K562 (cell line): ENCODE measurements around the gene JUNB. TPM values are rescaled to one million over a fixed set of nuclear protein-coding genes. Genes with fewer than 3 reads are reported as not detected.

Experiments
- BCOR ChIP-seq: fragments of 450-650 bp; IDR thresholded peaks from 2 replicates; pipeline ENCODE4 v1.6.1; 2016
- CBFA2T3 ChIP-seq: fragments of 450-650 bp; IDR thresholded peaks from 2 replicates; pipeline ENCODE4 v1.6.1; 2017
- E2F3 ChIP-seq: fragments of 250-450 bp; sonication (Bioruptor Pico); IDR thresholded peaks from 2 replicates; pipeline ENCODE4 v1.4.0; 2020; ENCODE audit warnings: mild to moderate bottlenecking
- EGR1 ChIP-seq: fragments of 450-650 bp; conservative IDR thresholded peaks from 2 replicates; pipeline ENCODE4 v1.6.1; 2017; ENCODE audit warnings: mild to moderate bottlenecking
- HDAC6 ChIP-seq: IDR thresholded peaks from 2 replicates; pipeline ENCODE4 v1.6.1; 2012; ENCODE audit warnings: low read depth, mild to moderate bottlenecking, control low read depth, inconsistent platforms, low read length, moderate library complexity
- HDGF ChIP-seq: fragments of 450-650 bp; IDR thresholded peaks from 2 replicates; pipeline ENCODE4 v1.6.1; 2016
- HMG20B ChIP-seq: fragments of 250-450 bp; sonication (Bioruptor Pico); IDR thresholded peaks from 2 replicates; pipeline ENCODE4 v1.5.0; 2021; ENCODE audit warnings: mild to moderate bottlenecking
- HMGXB4 ChIP-seq: sonication (generic); formaldehyde crosslinking; IDR thresholded peaks from 2 replicates; pipeline ENCODE4 v1.8.1; 2023; ENCODE audit warnings: mild to moderate bottlenecking, missing genetic modification reagents
- KDM5B ChIP-seq: fragments of 200-600 bp; sonication (generic); IDR thresholded peaks from 2 replicates; pipeline ENCODE4 v1.6.1; 2012; ENCODE audit warnings: low read depth, mild to moderate bottlenecking, moderate library complexity, low read length, control low read depth, inconsistent platforms; ENCODE audit not compliant: insufficient replicate concordance
- NFATC3 ChIP-seq: fragments of 450-650 bp; IDR thresholded peaks from 2 replicates; pipeline ENCODE4 v1.6.1; 2017; ENCODE audit warnings: mild to moderate bottlenecking
- NFE2L1 ChIP-seq: fragments of 450-650 bp; IDR thresholded peaks from 2 replicates; pipeline ENCODE4 v1.6.1; 2016; ENCODE audit warnings: missing genetic modification characterization, low read depth, mild to moderate bottlenecking, missing compliant biosample characterization, moderate library complexity, borderline replicate concordance
- NR2C2 ChIP-seq, 2 experiments: fragments of 200-800 bp in 1 of 2; sonication (Bioruptor generic) in 1 of 2; sonication (generic) in 1 of 2; formaldehyde crosslinking in 1 of 2; IDR thresholded peaks; 2 replicates each; pipeline versions ENCODE4 v1.6.1 to v1.8.0; 2016 to 2022; ENCODE audit warnings: mild to moderate bottlenecking in 1 of 2, missing compliant biosample characterization in 1 of 2, missing genetic modification characterization in 1 of 2, missing genetic modification reagents in 1 of 2
- POLR2B ChIP-seq: fragments of 450-650 bp; IDR thresholded peaks from 2 replicates; pipeline ENCODE4 v1.6.1; 2018; ENCODE audit warnings: low read depth; ENCODE audit not compliant: partially characterized antibody
- PRMT5 ChIP-seq: sonication (generic); formaldehyde crosslinking; IDR thresholded peaks from 2 replicates; pipeline ENCODE4 v1.5.0; 2020; ENCODE audit warnings: missing genetic modification reagents
- RUNX1 ChIP-seq: sonication (generic); IDR thresholded peaks from 2 replicates; pipeline ENCODE4 v1.6.1; 2016; ENCODE audit warnings: antibody characterized with exemption, low read depth
- SAFB ChIP-seq: fragments of 200-400 bp; formaldehyde crosslinking; IDR thresholded peaks from 2 replicates; pipeline ENCODE4 v1.6.1; 2017; ENCODE audit warnings: low read depth, low read length, borderline replicate concordance
- SMAD1 ChIP-seq: fragments of 150-350 bp; IDR thresholded peaks from 2 replicates; pipeline ENCODE4 v1.6.1; 2014; ENCODE audit warnings: low read length, low read depth; ENCODE audit not compliant: partially characterized antibody
- SMARCA5 ChIP-seq: fragments of 450-650 bp; IDR thresholded peaks from 2 replicates; pipeline ENCODE4 v1.6.1; 2016
- SP1 ChIP-seq: sonication (generic); formaldehyde crosslinking; IDR thresholded peaks from 2 replicates; pipeline ENCODE4 v1.8.1; 2022; ENCODE audit warnings: mild to moderate bottlenecking, missing genetic modification reagents
- THRAP3 ChIP-seq: fragments of 450-650 bp; IDR thresholded peaks from 2 replicates; pipeline ENCODE4 v1.6.1; 2016; ENCODE audit warnings: mild to moderate bottlenecking, inconsistent platforms, borderline replicate concordance
- THRB ChIP-seq: fragments of 450-650 bp; formaldehyde crosslinking; conservative IDR thresholded peaks from 2 replicates; pipeline ENCODE4 v1.4.0; 2022; ENCODE audit warnings: mild to moderate bottlenecking, missing genetic modification characterization
- TOE1 ChIP-seq, 2 experiments: fragments of 450-650 bp in 1 of 2; sonication (generic) in 1 of 2; formaldehyde crosslinking in 1 of 2; IDR thresholded peaks; 2 replicates each; pipeline versions ENCODE4 v1.7.1 to v1.8.0; 2016 to 2022; ENCODE audit warnings: borderline replicate concordance in 2 of 2, mild to moderate bottlenecking in 2 of 2, antibody characterized with exemption in 1 of 2, inconsistent platforms in 1 of 2, low read depth in 1 of 2, missing genetic modification reagents in 1 of 2, moderate library complexity in 1 of 2
- USF1 ChIP-seq: sonication (generic); formaldehyde crosslinking; IDR thresholded peaks from 2 replicates; pipeline ENCODE4 v1.9.0; 2022; ENCODE audit warnings: mild to moderate bottlenecking, missing genetic modification reagents
- ZBTB26 ChIP-seq: fragments of 450-650 bp; formaldehyde crosslinking; IDR thresholded peaks from 2 replicates; pipeline ENCODE4 v1.4.0; 2022; ENCODE audit warnings: missing genetic modification characterization
- polyA plus RNA-seq, 8 experiments: library from polyadenylated mRNA; depleted of rRNA in 4 of 8; stranded (reverse) in 5 of 8; unstranded in 3 of 8; fragments of >200 nt; fragmentation: Nextera tagmentation in 2 of 8; fragmentation: Illumina TruSeq in 1 of 8; extraction: Ambion mirVana in 2 of 8; extraction: Trizol in 1 of 8; gene quantifications; 2 replicates each; pipeline versions ENCODE4 v1.2.1 to v1.2.3, GENCODE V29; 2011 to 2014; ENCODE audit warnings: inconsistent platforms in 1 of 8, missing spikeins in 1 of 8
- total RNA-seq, 7 experiments: library from RNA; depleted of rRNA in 6 of 7; stranded (reverse); fragments of >200 nt in 6 of 7; fragmentation: Illumina TruSeq in 2 of 7; extraction: Trizol in 2 of 7; gene quantifications; 2 replicates each; pipeline versions ENCODE4 v1.2.1 to v1.2.3, GENCODE V29; 2011 to 2021; ENCODE audit warnings: low replicate concordance in 1 of 7

Gene JUNB
- total and polyA plus RNA-seq, 9 of the 15 experiments (the other 6 are each of a cell fraction or from before 2014, with no cell fraction given): 0.23 to 88.1 (median 13.1) TPM

- TF ChIP-seq SP1 (CRISPR knock-in tag) (peak; percentile 80; the same call in 1 of the 2 replicates), THRAP3 (no peak), CBFA2T3 (peak; percentile 98), SAFB (no peak), THRB (CRISPR knock-in tag) (0 out of 2 replicates have a peak, but pooled peaks have one; percentile 11), ZBTB26 (CRISPR knock-in tag) (0 out of 2 replicates have a peak, but pooled peaks have one; percentile 31), NFATC3 (no peak), PRMT5 (no peak), EGR1 (no peak), POLR2B (peak; percentile 45), NR2C2 (CRISPR knock-in tag; IDR thresholded peaks at IDR 0.05) (no peak), NR2C2 (tag; IDR thresholded peaks at IDR 0.05) (peak; percentile 54), RUNX1 (0 out of 2 replicates have a peak, but pooled peaks have one; percentile 77), TOE1 (IDR thresholded peaks at IDR 0.05; ENCODE audit: borderline replicate concordance) (peak; percentile 72), TOE1 (CRISPR knock-in tag; IDR thresholded peaks at IDR 0.05; ENCODE audit: borderline replicate concordance, low read depth) (no peak), SMAD1 (peak; percentile 52), HDGF (peak; percentile 94; the same call in 1 of the 2 replicates), E2F3 (CRISPR knock-in tag) (no peak), HMG20B (no peak), SMARCA5 (peak; percentile 86; the same call in 1 of the 2 replicates), NFE2L1 (tag) (no peak), HDAC6 (no peak), HMGXB4 (CRISPR knock-in tag) (no peak; the same call in 1 of the 2 replicates), USF1 (CRISPR knock-in tag) (no peak; the same call in 1 of the 2 replicates), KDM5B (no peak), BCOR (peak; percentile 87)
These were observed 6.9 kb upstream of the JUNB start (continued) for GRCh38 chr19:12784394-12784870.
